Measurements from ENCODE around the gene C1orf232.

DNA sequence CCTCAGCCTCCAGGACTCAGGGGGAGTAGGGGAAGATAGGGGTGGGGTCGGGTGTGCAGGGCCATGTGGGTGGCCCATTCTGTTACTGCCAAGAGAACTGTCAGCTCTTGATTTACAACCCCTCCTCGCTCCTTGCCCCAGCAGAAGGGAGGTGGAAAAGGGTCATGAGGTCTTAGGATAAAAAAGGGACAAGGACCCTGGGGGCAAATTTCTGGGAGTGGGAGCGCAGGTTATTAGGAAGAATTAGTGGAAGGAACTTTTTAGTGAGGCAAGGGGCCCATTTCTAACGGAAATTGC, 9.1 kb downstream of the C1orf232 start:
- TF ChIP-seq, protein P1, sequence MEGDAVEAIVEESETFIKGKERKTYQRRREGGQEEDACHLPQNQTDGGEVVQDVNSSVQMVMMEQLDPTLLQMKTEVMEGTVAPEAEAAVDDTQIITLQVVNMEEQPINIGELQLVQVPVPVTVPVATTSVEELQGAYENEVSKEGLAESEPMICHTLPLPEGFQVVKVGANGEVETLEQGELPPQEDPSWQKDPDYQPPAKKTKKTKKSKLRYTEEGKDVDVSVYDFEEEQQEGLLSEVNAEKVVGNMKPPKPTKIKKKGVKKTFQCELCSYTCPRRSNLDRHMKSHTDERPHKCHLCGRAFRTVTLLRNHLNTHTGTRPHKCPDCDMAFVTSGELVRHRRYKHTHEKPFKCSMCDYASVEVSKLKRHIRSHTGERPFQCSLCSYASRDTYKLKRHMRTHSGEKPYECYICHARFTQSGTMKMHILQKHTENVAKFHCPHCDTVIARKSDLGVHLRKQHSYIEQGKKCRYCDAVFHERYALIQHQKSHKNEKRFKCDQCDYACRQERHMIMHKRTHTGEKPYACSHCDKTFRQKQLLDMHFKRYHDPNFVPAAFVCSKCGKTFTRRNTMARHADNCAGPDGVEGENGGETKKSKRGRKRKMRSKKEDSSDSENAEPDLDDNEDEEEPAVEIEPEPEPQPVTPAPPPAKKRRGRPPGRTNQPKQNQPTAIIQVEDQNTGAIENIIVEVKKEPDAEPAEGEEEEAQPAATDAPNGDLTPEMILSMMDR (IDR thresholded peaks at IDR 0.05): no peak
- TF ChIP-seq POLR2AphosphoS5 (IDR thresholded peaks at IDR 0.05): no peak
- TF ChIP-seq POLR2A (IDR thresholded peaks at IDR 0.05; ENCODE audit: low read depth): no peak
- TF ChIP-seq EP300 (IDR thresholded peaks at IDR 0.05): no peak

All from esophagus muscularis mucosa (tissue), 4 donors.